Midbrain (tissue), 1 donor: ENCODE results near the gene METTL16.
"Not testable (repeated sequence)": the region's sequence is repeated elsewhere in the genome, so short reads cannot be mapped to it uniquely, and the experiment has no call there.

Experiments
- DNase-seq: peaks from one replicate; lab custom pipeline; 2025; lab: John Stamatoyannopoulos, UW

The METTL16 gene

DNA sequence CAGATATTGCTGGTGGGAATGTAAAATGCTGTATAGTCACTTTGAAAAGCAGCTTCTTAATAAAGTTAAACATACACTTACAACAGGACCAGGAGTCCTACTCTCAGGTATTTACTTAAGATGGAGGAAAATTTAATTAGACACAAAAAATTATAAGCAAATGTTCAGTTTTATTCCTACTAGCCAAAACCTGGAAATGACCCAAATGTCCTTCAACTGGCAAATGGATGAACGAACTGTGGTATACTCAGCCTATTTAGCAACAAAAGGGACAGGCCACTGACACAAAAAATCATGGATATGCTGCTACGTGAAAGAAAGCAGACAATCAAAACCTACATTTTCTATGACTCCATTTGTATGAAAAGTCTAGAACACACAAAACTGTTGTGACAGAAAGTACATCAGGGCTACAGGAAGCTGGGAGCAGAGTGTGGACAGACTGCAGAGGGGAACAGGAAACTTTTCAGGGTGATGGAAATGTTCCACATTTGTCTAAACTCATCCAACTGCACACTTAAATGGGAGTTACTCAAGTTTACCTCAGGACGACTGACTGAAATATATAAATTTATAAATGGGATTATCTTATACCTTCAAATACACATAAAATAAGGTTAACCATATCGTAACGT lies 61.6 kb downstream of the METTL16 start:
- DNase-seq: no peak

DNA sequence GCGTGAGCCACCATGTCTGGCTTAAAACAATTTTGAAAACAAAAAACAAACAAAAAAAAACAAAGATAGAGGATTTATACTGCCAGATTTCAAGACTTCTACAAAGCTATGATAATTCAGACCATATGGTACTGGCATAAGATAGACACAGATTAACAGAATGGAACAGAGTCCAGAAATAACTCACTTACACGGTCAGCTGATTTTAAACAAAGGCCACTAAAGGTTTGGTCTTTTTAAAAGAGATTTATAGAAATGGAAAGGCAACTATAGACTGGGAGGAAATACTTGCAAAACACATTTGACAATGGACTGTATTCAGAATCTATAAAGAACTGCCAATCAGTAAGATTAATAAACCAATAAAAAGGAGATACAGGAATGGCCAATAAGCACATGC lies 62.2 kb downstream of the METTL16 start:
- DNase-seq: no peak

DNA sequence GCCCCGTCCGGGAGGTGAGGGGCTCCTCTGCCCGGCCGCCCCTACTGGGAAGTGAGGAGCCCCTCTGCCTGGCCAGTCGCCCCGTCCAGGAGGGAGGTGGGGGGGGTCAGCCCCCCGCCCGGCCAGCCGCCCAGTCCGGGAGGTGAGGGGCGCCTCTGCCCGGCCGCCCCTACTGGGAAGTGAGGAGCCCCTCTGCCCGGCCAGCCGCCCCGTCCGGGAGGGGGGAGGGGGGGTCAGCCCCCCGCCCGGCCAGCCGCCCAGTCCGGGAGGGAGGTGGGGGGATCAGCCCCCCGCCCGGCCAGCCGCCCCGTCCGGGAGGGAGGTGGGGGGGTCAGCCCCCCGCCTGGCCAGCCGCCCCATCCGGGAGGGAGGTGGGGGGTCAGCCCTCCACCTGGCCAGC lies 64.2 kb downstream of the METTL16 start:
- DNase-seq: not testable (repeated sequence)

DNA sequence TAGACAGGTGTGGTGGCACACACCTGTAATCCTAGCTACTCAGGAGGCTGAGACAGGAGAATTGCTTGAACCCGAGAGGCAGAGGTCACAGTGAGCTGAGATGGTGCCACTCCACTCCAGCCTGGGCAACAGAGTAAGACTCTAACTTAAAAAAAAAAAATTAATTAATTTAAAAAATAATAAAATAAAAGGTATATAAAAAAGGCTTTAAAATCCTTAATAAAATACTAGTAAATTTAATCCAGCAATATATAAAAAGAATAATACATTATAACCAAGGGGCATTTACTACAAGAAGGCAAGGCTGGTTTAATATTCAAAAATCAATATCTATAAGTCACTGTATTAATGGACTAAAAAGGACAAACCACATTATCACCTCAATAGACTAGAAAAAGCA lies 66.0 kb downstream of the METTL16 start:
- no peak for DNase-seq

DNA sequence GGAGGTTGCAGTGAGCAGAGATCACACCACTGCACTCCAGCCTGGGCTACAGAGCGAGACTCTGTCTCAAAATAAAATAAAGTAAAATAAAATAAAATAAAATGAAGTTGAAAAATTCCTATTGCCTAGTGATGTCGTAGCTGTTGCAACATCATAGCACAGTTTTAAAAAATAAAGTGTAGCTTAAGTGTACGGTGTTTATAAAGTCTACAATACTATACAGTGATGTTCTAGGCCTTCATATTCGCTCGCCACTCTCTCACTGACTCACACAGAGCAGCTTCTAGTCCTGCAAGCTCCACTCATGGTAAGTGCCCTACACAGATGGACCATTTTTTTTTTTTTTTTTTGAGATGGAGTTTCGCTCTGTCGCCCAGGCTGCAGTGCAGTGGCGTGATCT lies 67.3 kb downstream of the METTL16 start:
- DNase-seq: no peak

DNA sequence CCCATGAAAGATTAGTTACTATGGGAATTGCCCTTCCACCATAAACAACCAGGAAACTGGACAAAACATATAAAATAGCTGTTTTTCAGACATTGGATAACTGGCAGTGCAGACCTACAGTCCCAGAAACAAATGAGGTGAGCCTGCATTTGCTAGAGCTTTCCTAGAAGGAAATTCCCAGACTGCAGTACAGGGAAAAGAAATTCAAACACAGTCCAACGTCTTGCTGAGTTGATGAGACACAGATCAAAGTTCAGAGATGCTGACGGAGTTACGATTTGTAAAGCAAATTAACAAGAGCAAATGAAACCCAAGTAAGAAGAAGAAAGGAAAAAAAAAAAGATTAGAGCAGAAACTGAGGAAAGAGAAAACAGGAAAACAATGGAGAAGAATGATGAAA lies 69.5 kb downstream of the METTL16 start:
- no peak for DNase-seq

DNA sequence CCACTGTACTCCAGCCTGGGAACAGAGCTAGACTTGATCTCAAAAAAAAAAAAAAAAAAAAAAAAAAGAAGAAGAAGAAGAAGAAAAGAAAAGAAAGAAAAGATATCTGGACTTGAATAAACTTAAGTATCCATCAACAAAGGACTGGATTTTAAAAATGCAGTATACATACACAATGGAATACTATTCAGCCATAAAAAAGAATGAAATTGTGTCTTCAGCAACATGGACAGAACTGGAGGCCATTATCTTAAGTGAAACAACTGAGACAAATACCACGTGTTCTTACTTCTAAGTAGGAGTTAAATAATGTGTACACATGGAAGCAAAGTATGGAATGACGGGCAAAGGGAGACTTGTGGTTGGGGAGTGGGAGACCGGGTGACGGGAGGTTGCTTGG lies 70.8 kb downstream of the METTL16 start:
- no peak for DNase-seq

DNA sequence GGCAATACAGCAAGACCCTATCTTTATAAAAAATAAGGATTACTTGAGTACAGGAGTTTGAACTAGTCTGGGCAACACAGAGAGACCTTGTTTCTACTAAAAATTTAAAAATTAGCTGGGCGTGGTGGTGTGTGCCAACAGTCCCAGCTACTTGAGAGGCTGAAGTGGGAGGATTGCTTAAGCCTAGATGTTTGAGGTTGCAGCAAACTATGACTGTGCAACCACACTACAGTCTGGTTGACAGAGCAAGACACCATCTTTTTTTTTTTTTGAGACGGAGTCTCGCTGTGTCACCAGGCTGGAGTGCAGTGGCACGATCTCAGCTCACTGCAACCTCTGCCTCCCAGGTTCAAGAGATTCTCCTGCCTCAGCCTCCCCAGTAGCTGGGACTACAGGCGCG lies 71.7 kb downstream of the METTL16 start:
- not testable (repeated sequence) for DNase-seq

DNA sequence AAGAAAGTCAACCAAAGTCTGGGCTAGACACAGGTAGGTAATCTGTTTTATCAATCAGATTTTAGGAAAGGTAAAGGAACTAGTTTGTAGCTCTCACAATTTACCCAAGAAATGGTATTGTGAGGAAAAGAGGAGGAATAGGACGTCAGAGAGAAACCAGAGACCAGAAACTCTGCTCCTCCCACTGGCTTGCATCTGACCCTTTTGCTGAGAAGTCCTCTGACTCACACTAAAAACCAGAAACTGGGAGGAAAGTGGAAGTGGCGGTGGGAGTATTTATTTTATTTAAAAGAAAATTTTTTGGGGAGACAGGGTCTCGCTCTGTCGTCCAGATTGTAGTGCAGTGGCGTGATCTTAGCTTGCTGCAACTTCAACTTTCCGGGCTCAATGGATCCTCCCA lies 72.9 kb downstream of the METTL16 start:
- no peak for DNase-seq

DNA sequence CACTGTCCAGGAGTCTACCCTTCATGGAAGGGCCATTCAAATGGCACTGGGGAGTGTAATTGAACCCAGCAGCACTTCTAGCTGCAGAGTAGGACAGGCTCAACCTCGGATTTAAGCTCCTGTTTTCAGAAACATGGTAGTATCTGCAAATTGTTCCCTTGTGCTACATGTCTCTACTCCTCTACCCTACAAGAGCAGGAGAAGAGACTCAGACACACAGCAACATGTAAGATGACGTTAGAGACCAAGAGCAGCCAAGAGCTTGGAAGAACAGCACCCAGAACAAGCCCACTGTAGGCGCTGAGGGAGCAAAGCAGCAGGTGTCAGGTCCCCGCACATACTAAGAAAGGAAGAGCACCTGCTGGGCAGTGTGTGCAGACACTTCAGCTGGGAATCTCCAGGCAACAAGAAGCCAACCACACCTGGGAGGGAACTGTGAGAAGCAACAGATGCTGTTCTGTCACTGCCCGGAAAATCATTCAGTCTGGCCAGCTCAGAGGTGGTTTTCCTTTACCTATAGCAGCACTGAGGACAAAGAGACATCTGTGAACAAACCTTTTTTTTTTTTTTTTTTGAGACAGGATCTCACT lies 75.3 kb downstream of the METTL16 start:
- DNase-seq: no peak

DNA sequence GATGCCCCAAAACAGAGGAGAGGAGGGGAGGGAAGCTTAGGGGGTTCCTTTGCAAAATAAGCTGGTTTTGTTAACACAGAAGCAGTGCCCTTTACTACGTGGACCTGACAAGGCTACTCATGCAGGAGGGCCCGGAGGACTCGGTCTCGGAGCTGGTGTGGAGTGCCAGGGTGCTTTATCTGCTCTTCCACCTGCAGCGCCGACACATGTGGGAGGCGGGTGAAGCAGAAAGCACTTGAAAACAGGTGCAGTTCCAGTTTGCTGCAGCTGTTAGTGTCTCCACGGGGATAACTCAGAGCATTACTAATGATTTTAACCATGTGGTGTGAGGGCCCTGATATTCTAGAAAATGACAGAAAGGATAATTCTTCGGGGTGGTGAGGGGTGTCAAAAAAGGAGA lies 75.8 kb downstream of the METTL16 start:
- no peak for DNase-seq

DNA sequence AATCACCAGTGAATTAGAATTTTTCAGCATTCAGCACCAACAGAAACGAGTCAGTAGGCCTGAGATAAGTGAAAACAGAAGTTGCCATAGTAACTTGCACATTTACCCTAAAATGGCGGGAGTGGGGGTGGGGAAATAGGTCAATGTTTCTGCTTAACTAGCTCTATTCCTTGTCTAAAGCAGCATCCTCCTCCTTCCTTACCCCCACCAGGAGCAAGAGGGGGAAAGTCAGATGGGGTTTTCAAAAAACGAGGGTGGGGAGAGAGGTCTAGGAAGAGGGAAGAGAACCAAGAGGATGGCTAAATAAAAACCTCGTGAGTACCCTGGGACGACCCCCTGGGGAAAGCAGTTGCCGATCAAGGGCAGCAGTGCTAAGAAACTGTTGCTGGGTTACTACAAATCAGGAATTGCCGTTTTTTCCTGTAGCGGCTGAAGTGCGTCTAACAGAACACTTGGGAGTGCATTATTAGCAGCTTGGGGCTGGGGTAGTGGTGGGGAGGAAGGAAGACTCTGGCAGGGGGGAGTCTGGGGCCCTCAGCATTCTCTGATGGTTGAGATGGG lies 76.4 kb downstream of the METTL16 start:
- peak; percentile 37 for DNase-seq

DNA sequence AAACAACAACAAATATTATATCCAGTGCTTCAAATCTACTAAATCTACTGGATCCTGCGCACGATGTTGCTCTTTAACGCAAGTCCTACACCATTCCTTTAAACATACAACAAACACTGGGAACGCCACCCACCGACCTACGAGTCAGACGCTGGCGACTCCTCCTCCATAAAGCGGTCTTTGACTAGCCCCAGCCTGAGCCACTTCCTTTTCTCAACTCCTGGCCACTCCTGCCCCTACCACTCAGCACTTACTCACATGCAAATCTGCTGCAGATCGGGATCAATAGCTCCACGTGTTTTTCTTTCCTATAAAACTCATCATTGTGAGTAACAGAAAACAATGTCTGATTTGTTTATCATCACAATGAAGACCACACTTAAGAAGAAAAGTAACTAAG lies 78.0 kb downstream of the METTL16 start:
- no peak for DNase-seq

DNA sequence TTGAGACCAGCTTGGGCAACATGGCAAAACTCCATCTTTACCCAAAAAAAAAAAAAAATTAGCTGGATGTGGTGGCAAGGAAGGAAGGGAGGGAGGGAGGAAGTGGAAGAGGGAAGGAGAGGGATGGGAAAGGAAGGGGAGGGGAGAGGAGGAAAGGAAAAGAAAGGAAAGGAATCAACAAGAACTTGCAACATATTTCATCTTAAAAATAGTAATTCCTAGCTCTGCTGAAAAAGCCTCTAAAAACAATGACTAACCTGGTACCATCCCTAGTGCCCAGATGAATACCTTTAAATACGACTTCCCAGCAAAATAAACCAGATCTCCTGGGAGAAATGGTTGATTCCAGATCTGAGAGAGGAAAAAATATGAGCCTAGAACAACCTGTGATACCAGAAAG lies 83.8 kb downstream of the METTL16 start:
- no peak for DNase-seq

DNA sequence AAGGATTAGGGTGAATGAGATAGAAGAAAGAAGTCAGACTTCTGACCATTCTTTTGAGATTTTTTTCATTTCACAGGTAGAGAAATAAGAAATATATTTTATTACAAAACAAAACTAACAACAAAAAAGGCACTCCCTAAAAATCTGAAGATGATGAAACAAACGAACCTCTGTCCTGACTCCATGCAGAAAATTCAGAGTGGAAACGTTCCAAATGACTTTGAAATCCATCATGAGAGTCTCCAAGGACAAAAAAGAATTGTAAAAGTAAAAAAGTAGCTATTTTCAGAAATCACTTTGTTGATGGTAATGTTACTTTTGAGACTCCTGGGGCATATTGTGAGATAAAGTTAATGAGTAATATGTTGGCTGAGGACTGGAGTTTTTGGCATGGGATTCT lies 84.5 kb downstream of the METTL16 start:
- DNase-seq: no peak

DNA sequence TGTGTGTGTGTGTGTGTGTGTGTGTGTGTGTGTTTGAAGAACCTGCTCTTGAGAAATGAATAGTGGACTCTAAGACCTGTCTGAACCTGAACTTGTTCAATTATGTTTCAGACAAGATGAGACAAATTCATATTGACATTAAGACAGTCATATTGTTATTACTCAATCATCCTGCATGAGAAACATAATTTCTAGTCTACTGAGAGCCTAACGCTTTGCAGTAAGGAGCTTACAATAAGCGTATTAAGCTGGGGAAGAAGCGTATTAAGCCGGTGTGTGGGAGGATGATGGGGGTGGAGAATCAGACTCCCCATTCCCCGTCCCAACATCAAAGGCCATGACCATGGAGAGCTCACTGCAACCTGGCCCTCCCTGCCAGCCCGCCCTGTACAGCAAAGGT lies 88.4 kb downstream of the METTL16 start:
- DNase-seq: no peak

DNA sequence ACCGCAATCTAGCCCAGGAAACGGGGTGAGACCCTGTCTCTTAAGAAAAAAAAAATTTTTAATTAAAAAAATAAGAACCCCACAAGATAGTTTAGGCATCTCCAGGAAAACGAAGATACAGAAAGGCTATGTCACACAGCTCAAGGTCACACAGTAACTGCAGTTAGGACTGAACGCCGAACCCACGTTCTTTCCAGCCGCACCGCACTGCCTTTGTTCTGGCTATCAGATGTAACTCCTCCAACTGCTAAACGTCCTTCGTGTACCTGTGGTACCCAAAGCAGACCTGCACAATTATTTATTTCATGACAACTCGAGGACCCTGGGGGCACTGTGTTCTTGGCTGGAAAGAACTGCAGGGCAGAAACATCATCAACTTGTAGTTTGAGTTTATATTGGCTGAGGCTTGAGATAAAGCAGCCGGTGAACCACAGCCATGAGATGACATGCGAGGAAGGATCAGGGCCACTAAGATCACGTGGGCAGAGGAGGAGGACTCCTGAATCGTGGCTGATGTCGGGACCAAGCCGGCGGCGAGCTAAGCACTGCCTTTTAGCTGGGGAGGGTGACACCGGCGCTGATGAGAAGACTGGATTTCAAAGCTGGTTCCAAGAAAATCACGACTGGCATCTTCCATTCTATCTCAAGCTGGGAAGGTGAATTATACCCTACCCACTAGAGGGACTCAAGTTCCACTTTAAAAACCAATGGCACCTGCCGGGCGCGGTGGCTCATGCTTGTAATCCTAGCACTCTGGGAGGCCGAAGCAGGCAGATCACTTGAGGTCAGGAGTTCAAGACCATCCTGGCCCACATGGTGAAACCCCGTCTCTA lies 90.2 kb downstream of the METTL16 start:
- no peak for DNase-seq

DNA sequence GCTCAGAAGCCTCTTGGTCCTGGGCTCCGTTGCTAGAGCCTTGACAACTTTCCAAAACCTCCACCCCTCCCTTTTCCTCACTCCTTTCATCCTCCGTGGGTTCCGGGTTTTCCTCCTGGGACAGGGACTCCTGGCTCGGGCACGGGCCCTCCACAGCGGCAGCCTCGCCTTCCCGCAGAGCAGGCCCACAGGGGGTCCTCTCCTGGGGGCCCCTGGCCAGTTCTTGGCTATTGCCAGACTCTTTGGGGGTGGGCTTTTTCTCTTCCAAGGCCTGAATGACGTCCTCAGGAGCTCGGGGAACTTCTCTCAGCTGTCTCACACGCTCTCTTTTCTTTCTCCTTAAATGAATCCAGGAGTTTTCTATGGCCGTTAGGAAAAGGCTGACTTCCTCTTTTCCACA lies 91.5 kb downstream of the METTL16 start:
- no peak for DNase-seq

DNA sequence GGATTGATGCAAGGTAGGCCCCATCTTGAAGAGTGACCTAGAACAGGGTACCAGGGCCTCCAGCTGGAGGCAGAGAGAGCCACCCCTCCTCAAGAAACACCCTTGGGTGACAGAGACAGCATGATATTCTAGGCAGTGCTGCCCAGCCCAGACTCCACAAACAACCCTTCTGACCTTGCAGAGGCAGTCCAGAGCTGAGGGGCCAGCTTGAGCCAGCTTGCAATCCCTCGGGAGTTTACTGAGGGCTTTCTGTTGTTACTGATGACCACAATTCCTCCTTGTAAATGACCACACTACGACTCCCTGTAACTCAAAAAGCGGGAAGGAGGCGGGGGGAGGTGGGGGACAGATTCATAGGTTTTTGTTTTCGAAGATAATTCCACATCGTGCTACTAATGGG lies 92.2 kb downstream of the METTL16 start:
- no peak for DNase-seq

DNA sequence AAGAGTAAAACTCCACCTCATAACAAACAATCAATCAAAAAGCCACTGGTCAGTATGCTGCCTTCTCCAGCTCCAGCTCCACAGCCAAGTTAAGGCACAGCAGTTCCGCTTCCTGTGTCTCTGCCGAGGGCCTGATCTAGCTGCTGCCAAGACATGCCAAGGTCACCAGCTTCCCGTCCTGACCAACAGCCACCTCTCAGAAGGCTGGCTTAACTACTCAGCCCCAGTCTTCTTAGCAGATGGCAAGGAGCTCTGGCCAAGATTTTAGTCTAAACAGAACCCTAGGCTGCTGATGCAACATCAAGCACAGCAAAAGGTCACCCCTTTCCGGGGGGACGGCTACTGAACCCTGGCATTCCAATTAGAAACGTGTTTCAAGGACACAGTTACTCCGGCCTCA lies 93.1 kb downstream of the METTL16 start:
- no peak for DNase-seq

DNA sequence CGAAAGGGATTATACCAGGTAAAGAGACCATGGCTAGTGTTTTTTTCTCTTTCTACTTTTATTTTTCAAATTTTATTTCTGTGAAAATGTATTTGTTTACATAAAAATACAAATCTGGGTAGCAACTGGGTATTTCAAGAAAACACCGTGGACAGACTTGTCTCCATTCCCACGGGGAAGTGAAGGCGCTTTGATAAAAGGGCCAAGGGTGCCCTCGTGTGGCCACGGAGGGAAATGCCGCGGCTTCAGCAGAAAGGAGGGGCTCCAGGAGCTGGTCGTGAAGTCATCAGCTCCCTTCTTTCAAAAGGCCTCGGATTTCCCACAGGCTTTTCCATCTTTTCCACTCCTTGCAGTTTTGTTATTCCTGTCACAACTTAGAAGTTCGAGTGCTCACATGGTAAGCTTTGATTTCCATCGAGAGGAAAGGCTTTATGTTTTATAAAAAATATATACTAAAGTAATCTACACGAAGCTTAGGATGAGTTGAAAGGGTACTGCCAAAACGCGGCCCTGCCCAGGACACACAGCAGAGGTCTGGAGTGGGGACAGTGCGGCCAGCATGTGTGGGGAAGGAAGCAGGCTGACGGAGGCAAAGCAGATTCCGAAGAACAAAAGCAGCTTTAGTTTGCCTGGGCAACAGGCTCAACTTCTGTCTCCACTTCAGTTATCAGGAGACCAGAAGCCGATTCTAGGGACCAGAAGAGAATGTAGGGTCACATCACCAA lies 95.5 kb downstream of the METTL16 start:
- DNase-seq: peak; percentile 96

DNA sequence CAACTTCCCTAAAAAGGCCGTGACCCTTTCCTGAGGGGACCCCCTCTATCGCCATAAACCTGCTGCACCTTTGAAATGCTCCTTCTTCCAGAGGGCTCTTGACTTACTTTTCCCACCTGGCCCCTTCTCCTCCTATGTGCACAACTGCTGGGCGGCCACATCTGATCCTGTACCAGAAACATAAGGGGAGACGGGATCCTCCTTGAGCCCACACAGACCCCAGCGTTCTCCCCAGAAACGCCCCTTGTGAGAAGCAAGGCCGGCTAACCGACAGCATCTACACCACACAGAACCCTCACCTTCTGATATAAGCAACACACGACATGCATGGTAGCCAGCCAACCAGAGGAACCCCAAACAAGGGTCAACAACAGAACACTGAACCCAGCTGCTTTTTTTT lies 96.6 kb downstream of the METTL16 start:
- DNase-seq: no peak
